Vagina (tissue), 2 donors: ENCODE results near the gene CFAP61. TPM values are rescaled to one million over a fixed set of nuclear protein-coding genes. Genes with fewer than 3 reads are reported as not detected.

Source experiments
- DNase-seq, 2 donors: peaks; one replicate each; pipeline ENCODE4 v3.0.0-alpha.2; 2017; ENCODE audit errors: extremely low spot score in 2 of 2
- H3K27ac ChIP-seq: fragments of 200-600 bp; sonication (generic); one replicate; pipeline ENCODE4 v1.5.1; 2019
- H3K27me3 ChIP-seq: fragments of 200-600 bp; sonication (generic); one replicate; pipeline ENCODE4 v1.5.1; 2019
- H3K36me3 ChIP-seq, 2 donors: fragments of 200-600 bp; sonication (generic); one replicate each; pipeline ENCODE4 v1.5.1; 2017 to 2019
- H3K4me1 ChIP-seq: fragments of 200-600 bp; sonication (generic); one replicate; pipeline ENCODE4 v1.5.1; 2019
- H3K4me3 ChIP-seq, 2 donors: fragments of 200-600 bp; sonication (generic); 1 replicate in 1 of 2; 2 replicates in 1 of 2; pipeline ENCODE4 v1.5.1; 2016 to 2019
- H3K9me3 ChIP-seq: fragments of 200-600 bp; sonication (generic); one replicate; pipeline ENCODE4 v1.5.1; 2019
- CTCF ChIP-seq, 3 experiments: fragments of 450-650 bp in 2 of 3; fragments of 200-600 bp in 1 of 3; sonication (generic) in 1 of 3; IDR thresholded peaks; one replicate each; pipeline ENCODE4 v1.5.1; 2017 to 2019; ENCODE audit warnings: antibody characterized with exemption in 3 of 3, mild to moderate bottlenecking in 2 of 3, moderate library complexity in 2 of 3
- POLR2A ChIP-seq, 2 donors: fragments of 450-650 bp; IDR thresholded peaks; one replicate each; pipeline ENCODE4 v1.6.1; 2017; ENCODE audit warnings: antibody characterized with exemption in 2 of 2, mild to moderate bottlenecking in 2 of 2, moderate library complexity in 2 of 2
- POLR2AphosphoS5 ChIP-seq, 2 donors: sonication (generic); formaldehyde crosslinking; IDR thresholded peaks; one replicate each; pipeline ENCODE4 v1.9.0; 2017; ENCODE audit warnings: antibody characterized with exemption in 2 of 2, mild to moderate bottlenecking in 2 of 2, low read depth in 1 of 2; ENCODE audit not compliant: insufficient read depth in 1 of 2
- intact Hi-C: fragments of 100-400 bp; cut with DNase I; formaldehyde crosslinking; loops from one replicate; pipeline ENCODE4 v1.15.1; 2023
- total RNA-seq: library from RNA; depleted of rRNA; stranded (reverse); fragments of >200 nt; gene quantifications from one replicate; pipeline ENCODE4 v1.2.3, GENCODE V29; 2016

The CFAP61 gene
- total RNA-seq, 1 donor from 2014 or later, result 1.5 TPM

GRCh38 chr20:20362774-20363433 is 310.6 kb downstream of the CFAP61 start:
- no peak overlapping the region for H3K4me3 ChIP-seq
- DNase-seq, result no peak
- intact Hi-C loops, result no loop called here
- no peaks in the 10 kb centered on the region for H3K9me3 ChIP-seq
- no peak overlapping the region for H3K27ac ChIP-seq
- no peaks in the 10 kb centered on the region for H3K36me3 ChIP-seq
- peaks cover 31% of the 10 kb centered on the region for H3K27me3 ChIP-seq
- no peak for TF ChIP-seq POLR2A (IDR thresholded peaks at IDR 0.05)
- no peak for TF ChIP-seq CTCF (IDR thresholded peaks at IDR 0.05)
- H3K4me1 ChIP-seq, result peaks cover 31% of the 10 kb centered on the region

- TF ChIP-seq POLR2A (IDR thresholded peaks at IDR 0.05), result no peak
- TF ChIP-seq CTCF (IDR thresholded peaks at IDR 0.05), result no peak
- no peak for TF ChIP-seq POLR2AphosphoS5 (IDR thresholded peaks at IDR 0.05; ENCODE audit: insufficient read depth in 1 of 2, low read depth in 1 of 2)
- Histone ChIP-seq H3K36me3 (no peaks in the 10 kb centered on the region), H3K4me3 (peak overlapping the region in 1 of 2 donors; percentile 13), H3K27me3 (peaks cover 31% of the 10 kb centered on the region), H3K4me1 (peaks cover 31% of the 10 kb centered on the region), H3K9me3 (no peaks in the 10 kb centered on the region), H3K27ac (no peak overlapping the region)
- intact Hi-C loops, result no loop called here
- DNase-seq, result no peak
Observed at GRCh38 chr20:20363434-20363798, 311.1 kb downstream of the CFAP61 start.

- Histone ChIP-seq H3K27me3 (peaks cover 31% of the 10 kb centered on the region), H3K9me3 (no peaks in the 10 kb centered on the region), H3K4me1 (peaks cover 33% of the 10 kb centered on the region), H3K36me3 (no peaks in the 10 kb centered on the region), H3K4me3 (peak overlapping the region in 1 of 2 donors; percentile 13), H3K27ac (no peak overlapping the region)
- no peak for DNase-seq
- intact Hi-C loops, result no loop called here
- no peak for TF ChIP-seq POLR2AphosphoS5 (IDR thresholded peaks at IDR 0.05; ENCODE audit: insufficient read depth in 1 of 2, low read depth in 1 of 2)
- TF ChIP-seq CTCF (IDR thresholded peaks at IDR 0.05), result no peak
- no peak for TF ChIP-seq POLR2A (IDR thresholded peaks at IDR 0.05)
Observed at GRCh38 chr20:20363799-20364592, 311.7 kb downstream of the CFAP61 start.

- Histone ChIP-seq H3K36me3 (no peaks in the 10 kb centered on the region), H3K9me3 (no peaks in the 10 kb centered on the region), H3K27ac (no peak overlapping the region), H3K4me1 (peaks cover 42% of the 10 kb centered on the region), H3K27me3 (peaks cover 31% of the 10 kb centered on the region), H3K4me3 (no peak overlapping the region)
- intact Hi-C loops, result no loop called here
- TF ChIP-seq POLR2AphosphoS5 (IDR thresholded peaks at IDR 0.05; ENCODE audit: insufficient read depth in 1 of 2, low read depth in 1 of 2), result no peak
- TF ChIP-seq CTCF (IDR thresholded peaks at IDR 0.05), result no peak
- no peak for TF ChIP-seq POLR2A (IDR thresholded peaks at IDR 0.05)
- no peak for DNase-seq
Observed at GRCh38 chr20:20364593-20365479, 312.5 kb downstream of the CFAP61 start.
